SKM-1 (cell line): Measurements from ENCODE around the gene GPR179.
A peak's percentile ranks its signal among the peaks of the same experiment; 100 is the strongest.

Experiments used
- DNase-seq: peaks from one replicate; lab custom pipeline; 2025; ENCODE audit not compliant: unreplicated experiment; lab: John Stamatoyannopoulos, UW

GPR179 gene, protein sequence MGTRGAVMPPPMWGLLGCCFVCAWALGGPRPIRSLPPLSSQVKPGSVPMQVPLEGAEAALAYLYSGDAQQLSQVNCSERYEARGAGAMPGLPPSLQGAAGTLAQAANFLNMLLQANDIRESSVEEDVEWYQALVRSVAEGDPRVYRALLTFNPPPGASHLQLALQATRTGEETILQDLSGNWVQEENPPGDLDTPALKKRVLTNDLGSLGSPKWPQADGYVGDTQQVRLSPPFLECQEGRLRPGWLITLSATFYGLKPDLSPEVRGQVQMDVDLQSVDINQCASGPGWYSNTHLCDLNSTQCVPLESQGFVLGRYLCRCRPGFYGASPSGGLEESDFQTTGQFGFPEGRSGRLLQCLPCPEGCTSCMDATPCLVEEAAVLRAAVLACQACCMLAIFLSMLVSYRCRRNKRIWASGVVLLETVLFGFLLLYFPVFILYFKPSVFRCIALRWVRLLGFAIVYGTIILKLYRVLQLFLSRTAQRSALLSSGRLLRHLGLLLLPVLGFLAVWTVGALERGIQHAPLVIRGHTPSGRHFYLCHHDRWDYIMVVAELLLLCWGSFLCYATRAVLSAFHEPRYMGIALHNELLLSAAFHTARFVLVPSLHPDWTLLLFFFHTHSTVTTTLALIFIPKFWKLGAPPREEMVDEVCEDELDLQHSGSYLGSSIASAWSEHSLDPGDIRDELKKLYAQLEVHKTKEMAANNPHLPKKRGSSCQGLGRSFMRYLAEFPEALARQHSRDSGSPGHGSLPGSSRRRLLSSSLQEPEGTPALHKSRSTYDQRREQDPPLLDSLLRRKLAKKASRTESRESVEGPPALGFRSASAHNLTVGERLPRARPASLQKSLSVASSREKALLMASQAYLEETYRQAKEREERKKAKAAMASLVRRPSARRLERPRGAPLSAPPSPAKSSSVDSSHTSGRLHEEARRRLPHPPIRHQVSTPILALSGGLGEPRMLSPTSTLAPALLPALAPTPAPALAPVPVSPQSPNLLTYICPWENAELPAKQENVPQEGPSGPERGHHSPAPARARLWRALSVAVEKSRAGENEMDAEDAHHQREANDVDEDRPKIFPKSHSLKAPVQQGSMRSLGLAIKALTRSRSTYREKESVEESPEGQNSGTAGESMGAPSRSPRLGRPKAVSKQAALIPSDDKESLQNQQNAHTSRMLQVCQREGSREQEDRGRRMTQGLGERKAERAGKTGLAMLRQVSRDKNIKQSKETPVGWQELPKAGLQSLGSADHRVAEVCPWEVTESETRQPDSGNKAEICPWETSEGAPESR (N-terminal part only)

DNA sequence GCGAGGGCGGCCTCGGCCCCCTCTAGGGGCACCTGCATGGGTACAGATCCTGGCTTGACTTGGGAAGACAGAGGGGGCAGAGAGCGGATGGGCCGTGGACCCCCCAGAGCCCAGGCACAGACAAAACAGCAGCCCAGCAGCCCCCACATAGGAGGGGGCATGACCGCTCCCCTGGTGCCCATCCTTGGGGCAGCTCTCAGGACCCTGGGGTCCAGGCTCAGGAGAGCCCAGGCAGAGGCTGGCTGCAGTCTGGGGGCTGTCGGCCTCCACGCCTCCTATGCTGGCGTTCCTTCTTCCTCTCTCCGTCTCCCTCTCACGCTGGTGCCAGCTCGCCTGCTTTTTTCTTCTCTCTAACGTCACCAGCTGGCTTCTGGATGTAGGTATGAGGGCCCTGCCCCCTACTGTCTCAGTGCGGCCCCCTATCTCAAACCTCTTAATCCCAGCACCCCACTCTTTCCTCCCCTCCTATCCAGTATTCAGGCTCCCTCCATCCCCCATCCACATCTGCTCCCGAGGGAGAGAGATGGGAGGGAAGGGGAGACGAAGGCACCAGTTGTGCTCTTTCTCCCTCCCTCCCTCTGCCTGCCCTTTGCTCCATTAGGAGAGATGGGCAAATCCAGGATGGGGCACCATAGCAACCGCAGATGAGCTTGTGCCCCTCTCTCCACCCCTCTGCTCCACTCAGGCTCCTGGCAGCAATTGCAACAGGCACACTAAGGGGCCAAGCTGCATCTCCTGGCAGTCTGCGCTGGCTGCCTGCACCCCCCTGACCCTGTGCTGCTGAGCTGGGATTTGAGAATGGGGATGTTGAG, at the start of gene GPR179:
Gene GPR179, minus strand, starts transcription at position 349 of the 812 bp plus-strand sequence. Its CDS starts 167 bp downstream, at position 182.
- no peak for DNase-seq

DNA sequence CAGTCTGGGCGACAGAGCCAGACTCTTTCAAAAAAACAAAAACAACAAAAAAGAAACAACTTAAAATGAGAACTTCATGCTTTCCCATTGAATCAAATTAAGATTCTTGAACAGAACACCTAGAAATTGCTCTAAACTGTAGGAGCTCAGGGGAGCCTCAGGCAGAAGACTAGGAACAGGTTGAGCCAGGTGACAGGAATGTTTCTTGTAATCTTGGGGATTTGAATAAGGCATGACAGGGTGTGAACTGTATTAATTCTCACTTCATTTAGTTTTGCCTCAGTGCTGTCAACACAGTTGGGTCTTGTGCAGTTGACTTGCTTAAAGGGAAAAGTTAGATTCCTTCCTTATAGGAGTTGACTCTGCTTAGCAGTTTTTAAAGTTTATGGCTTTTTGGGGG, 35.7 kb upstream of the GPR179 start:
- no peak for DNase-seq

DNA sequence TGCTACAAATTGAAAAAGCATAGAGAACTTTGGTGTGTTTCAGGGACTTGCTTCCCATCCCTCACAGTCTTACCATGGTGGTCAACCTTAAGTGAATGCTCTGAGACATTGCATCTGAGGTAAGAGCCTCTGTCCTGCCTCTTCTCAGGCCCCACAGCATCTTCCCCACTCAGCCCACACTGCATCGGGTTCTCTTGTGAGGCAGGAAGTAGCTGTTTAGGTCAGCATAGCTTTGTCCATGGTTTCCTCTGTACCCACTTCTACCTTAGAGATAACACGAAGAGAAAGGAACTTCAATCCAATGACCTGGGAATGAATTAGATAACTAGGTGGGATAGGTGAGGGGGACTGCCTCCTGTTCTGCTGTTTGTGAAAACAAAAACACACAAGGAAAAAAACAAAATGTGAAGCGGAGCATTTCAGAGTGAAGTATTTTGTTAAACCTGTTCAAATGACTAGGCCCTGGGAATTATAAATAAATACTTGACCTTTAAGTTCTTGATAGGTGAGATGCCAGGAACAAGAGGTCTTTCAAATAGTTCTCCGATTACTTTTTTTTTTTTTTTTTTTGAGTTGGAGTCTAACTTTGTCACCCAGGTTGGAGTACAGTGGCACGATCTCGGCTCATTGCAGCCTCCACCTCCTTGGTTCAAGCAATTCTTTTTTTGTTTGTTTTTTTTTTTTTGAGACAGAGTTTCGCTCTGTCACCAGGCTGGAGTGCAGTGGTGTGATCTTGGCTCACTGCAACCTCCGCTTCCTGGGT, 25.5 kb upstream of the GPR179 start:
- no peak for DNase-seq

DNA sequence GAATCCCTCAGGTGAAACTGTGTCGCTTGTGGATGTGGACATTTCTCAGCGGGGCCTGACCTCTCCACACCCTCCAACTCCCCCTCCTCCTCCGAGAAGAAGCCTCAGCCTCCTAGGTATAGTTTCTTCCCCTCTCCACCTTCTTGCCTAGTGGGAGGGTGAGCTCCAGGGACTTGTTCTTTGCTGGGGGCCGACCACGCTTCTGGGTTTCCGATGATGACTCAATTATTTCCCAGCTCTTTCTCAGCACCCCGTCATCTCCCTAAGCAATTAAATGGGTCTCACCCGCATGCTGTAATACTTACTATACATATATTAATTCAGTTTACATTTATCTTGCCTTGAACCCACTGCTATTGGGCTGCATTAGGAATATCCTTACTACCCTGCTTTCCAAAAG, 21.0 kb upstream of the GPR179 start:
- no peak for DNase-seq

DNA sequence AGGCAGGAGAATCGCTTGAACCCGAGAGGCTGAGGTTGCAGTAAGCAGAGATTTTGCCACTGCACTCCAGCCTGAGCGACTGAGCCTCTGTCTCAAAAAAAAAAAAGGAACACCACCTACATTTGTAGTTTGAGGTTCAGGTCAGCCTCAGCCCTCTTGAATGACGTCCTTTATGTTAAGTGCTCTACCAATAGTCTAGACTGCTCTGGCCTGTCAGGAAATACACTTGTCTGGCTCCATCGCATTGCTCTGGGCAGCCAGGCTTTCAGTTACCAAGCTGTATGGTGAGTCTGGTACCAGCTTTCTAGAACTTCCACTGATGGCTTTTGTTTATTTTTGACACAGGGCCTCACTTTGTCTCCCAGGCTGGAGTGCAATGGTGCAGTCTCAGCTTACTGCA, 19.3 kb upstream of the GPR179 start:
- DNase-seq: no peak

DNA sequence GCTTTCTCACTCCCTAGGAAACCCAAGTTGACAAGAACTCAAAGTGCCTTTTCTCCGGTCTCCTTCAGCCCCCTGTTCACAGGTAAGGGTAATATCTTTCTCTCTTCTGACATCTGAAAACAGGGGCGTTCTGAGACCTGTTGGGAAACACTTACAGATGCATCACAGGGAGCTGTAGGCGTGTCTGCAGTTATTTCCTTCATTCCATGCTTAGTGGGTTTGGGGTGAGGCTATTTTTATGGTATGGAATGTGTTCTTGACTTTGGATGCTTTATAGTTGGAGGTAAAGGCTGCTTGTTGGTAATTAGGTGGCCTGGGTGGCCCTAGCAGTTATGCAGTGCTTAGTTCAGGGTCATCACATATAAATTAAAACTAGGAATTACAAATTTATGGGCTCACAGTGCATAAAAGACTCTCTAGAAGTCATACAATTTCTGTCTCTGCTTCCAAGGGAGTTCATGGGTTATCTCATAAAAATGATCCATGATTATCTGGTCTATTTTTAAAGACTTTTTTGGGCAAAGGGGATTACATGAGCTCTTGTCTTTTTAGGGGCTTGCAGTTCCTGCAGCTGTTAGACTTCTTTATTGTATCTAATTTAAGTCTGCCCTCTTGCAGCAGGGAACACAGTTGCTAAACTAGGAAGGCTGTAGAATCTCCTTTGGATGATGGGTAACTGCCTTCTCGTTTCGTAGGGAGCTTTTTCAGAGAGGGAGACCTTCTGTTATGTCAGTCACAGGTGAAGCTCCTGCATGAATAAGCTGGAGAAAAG, 18.1 kb upstream of the GPR179 start:
- no peak for DNase-seq

DNA sequence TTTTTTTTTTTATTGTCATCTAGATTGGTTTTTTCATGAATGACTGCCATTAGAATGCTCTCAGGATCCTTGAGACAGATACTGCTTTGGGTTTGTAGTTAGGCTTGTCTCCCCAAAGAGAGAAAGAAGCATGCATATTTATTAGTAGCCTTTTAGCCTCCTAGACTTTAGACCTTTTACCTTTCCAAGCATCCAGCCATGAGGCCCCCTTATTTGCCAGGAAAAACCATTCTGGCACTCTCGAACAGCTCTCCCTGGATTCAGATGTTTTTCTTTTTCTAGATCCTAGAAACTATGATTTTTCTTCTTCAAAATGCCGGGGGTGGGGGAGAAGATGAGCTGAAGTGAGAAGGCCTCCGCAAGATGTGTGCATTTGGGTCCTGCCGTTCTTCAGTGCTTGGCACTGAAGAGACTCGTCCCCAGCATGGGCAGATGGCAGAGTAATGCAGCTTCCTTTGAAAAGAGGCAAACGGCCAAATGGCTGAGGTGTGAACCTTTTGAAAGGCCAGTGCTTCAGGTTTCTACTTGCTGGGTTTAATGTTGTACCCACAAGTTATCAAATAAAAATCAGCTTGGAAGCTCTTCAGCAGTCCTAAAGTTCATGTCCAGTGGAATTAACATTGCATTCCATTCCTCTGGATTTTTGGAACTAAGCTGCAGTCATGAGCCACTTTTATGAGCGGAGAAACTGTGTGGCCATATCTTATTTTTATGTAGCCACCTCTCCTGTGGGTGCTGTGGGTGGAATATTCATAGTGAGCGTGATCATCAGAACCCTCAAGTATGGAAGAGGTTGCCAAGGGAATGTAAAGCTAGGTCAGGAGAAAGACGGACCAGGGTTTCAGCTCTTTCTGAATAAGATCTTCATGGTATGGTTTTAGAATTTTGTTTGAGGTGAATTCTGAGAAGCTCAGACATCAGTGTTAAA, 15.1 kb upstream of the GPR179 start:
- no peak for DNase-seq

DNA sequence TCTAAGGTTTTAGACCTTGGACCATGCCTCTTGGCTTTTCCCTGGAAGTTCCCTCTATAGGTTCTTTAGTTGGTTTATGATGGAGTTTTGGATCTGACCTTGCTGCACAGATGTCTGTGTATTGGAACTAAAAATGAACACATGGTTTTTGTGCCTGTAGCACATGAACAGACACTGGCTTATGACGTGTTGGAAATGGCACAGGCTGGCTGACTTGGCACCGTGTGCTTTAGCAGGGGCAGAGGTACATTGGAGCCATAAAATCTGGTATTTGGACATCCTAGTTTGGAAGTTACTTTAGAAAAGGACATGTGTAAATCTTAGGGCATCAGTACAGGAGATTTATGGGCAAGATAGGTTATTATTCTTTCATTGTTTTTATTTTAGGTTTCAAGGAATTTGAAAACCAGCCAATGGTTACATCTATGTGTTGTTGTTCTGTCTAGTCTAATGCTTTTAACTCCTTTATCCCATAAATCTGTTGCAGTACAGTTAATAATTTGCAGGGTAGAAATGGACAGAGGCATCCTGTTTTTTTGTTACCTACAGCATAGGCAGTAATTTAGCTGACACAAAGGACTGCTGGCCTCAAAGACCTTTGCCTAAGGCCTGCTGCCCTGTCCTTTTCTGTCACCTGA, 13.8 kb upstream of the GPR179 start:
- DNase-seq: no peak

DNA sequence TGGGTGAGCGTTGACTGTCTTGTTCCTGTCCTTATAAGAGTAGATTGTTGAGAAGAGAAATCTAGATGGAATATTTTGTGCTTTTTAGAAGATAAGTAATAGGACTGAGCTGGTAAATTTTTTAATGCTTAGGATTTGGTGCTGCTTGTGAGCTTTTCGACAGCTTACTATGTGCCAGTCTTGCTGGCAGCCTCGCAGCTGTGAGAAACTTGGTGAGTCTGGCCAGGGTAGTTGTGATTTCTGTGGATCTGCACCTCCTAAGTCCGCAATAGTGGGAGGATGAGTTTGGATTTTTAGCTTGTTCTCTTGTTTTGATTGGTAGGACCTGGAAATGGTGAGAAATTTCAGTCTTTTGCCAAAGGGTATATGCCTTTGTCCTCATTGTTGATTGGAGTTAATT, 11.5 kb upstream of the GPR179 start:
- DNase-seq: no peak

DNA sequence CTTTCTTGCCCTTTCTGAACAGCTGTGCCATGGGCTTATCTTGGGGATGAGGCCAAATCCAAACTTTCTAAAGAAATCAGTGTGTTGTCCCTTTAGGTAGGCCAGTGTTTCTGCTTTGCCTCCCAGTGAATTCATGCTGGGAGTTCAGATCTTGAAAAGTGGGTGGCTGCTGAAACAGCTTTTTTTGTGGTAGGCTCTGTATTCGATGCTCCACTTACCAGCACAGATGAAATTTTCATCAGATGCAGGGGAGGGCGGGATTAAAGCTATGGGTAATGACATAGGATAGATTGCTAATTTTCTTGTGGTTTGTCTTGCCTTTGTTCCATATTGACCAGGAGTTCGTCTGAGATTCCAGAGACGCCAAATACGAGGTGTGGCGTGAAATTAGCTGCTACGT, 10.7 kb upstream of the GPR179 start:
- no peak for DNase-seq

DNA sequence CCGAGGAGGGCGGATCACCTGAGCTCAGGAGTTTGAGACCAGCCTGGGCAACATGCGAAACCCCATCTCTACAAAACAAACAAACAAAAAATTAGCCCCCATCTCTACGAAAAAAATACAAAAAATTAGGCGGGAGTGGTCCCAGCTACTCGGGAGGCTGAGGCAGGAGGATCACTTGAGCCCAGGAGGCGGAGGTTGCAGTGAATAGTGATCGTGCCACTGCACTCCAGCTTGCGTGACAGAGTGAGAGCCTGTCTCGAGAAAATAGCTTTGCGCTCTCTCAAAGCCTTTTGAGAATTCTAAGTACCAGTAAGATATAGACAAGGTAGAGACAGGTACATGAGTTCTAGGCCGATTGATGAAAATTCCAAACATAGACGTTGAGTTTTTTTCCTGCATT, 9.9 kb upstream of the GPR179 start:
- DNase-seq: no peak

DNA sequence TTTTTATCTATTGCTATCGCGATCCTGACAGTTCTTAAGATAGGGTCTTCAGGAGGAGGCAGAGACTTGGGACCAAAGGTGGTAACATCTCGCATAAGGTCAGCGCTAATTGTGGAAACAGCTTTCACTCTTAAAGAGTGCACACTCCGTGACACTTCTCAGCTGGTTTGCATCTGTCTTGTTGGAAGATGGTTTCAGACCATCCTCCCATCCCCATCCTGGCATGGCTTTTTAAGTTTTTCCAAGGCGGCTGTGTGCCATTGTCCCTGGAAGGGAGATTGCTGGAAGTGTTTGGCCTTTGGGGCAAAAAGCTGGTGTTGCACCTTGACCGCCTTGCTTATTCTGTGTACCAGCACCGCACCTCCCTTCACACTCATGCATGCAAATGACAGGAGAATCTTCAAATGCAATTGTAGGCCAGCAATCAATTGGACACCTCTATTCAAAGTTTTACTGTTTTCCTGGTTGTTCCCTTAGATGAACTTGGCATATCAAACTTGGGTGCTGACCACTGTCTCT, 9.4 kb upstream of the GPR179 start:
- DNase-seq: no peak

DNA sequence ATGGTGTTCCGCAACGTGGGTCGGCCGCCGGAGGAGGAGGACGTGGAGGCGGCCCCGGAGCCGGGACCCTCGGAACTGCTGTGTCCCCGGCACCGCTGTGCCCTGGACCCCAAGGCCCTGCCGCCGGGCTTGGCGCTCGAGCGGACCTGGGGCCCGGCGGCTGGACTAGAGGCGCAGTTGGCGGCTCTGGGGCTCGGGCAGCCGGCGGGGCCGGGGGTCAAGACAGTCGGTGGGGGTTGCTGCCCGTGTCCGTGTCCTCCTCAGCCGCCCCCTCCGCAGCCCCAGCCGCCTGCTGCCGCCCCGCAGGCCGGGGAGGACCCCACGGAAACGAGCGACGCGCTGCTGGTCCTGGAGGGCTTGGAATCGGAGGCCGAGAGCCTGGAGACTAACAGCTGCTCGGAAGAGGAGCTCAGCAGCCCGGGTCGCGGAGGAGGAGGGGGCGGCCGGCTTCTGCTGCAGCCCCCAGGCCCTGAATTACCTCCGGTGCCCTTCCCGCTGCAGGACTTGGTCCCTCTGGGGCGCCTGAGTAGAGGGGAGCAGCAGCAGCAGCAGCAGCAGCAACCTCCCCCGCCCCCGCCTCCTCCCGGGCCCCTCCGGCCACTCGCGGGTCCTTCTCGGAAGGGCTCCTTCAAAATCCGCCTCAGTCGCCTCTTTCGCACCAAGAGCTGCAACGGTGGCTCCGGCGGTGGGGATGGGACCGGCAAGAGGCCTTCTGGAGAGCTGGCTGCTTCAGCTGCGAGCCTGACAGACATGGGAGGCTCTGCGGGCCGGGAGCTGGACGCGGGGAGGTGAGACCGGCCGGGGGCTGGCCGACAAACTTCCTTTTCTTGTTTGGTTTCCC, 8.7 kb upstream of the GPR179 start:
- no peak for DNase-seq

DNA sequence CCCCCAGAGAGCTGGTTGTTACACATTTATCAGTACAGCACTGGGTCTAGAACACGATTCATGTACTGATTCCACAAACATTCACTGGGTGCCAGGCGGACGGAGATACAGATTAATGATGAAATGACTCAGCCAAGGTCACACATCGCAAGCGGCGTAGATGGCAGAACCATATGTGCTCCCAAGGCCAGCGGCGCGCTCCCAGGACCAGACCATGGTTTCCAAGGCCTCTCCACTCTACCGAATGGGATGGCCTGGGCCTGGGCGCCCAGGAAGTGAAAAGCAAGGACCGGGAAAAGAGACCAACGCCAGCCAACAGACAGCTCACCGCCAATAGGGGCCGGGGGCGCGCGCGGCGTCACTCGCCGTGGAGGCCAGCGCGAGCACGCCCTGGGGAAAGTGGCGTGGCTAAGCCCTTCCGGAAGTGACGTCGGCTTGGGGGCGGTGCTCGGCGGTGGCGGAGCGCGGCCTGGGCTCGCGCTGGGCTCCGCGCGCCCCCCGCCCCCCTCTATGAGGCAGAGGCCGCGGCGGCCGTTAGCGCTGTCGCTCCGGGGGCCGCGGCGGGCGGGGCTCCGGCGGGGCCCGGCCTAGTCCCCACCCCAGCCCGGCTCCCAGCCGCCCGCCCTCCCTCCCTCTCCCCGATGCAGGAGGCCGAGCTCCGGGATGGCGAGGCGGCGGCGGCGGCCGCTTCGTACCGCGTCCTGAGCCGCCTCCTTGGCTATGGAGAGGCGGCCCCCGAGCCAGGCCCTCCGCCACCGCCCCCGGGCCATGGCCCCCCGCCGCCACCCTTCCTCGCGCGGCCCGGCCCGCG, 7.9 kb upstream of the GPR179 start, which contains the start of gene SOCS7:
Gene SOCS7, plus strand, starts transcription at position 433 of the 811 bp plus-strand sequence. Its CDS starts 209 bp downstream, at position 642.
- DNase-seq: peak; percentile 85

DNA sequence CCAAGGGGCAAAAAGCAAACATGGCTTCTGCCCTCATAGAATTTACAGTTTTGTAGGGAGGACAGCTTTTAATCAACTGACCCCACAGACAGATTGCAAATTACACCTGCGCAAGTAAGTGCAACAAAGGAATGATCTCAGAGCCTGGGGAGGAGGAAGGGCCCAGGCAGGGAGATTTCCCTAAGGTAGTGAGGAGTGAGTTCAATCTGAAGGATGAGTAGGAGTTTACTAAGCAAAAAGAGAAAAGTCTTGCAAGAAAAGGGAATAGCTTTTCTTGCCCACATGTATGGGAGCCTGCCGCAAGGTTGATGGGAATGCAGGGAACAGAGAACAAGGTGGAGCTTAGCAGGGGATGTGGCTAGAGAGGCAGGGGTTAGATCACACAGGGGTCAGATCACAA, 6.3 kb upstream of the GPR179 start:
- DNase-seq: no peak
